Dermis blood vessel endothelial cell (primary cell): Measurements from ENCODE around the gene PROK1. TPM values are rescaled to one million over a fixed set of nuclear protein-coding genes. Genes with fewer than 3 reads are reported as not detected.

Experiments
- DNase-seq: peaks from one replicate; pipeline ENCODE4 v3.0.0; 2010
- total RNA-seq: library from RNA; depleted of rRNA; stranded (reverse); fragments of >200 nt; gene quantifications from 2 replicates; pipeline ENCODE4 v1.2.3, GENCODE V29; 2014

The PROK1 gene
- total RNA-seq, 1 donor from 2014 or later = not detected

DNA sequence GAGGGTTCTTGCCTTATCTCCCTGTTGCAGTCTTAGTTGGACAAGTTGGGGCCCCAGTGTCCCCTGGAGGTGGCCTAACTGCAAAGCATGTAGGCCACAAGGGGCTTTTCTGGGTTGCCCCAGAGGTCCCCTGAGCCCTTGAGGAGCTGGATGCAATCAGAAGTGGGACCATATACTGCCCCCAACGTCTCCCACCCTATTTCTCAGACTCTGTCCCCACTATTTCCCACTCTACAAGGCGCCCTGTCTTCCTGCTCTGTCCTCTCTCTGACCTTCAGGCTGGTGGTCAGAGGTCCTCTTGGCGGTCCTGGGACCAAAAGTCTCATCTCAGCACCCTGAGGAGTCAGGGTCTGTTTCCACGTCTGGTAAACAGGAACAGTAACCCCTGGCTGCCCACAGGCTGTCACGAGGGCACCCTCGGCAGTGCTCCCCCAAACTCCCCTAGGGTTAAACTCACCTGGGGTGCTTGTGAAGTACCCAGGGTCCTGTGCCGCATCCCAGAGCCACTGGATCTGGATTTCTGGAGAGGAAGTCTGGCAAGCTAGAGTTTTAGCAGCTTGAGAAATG lies 14.9 kb downstream of the PROK1 start:
- DNase-seq = no peak

DNA sequence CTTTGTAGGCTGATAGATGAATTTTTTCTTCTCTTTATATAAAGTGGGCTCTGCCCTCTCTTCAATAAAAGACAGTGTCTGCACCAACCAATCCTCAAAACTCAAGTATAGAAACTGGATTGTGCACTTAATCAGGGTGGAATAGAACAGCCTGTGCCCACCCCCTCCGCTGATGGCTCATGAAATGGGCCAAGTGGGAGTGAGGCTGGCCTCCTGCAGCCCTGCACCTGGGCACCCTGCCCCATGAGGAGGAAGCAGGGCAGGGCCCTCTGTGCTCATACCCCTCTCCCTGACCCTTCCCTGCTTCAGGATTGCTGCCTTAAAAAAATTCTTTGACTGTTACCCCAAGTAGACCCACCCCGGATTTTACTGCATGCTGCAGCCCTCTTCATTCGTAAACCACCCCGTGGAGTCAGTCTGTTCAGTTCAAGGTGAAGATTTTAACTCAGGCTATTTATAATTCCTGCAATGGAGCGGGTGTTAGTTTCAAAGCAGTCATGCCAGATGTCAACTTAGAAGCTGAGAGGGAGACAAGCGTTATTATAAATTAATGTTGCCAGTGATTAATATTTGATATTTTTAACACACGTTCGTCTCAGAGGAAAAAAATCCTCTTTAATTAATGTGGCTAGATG lies 15.8 kb downstream of the PROK1 start:
- no peak for DNase-seq

DNA sequence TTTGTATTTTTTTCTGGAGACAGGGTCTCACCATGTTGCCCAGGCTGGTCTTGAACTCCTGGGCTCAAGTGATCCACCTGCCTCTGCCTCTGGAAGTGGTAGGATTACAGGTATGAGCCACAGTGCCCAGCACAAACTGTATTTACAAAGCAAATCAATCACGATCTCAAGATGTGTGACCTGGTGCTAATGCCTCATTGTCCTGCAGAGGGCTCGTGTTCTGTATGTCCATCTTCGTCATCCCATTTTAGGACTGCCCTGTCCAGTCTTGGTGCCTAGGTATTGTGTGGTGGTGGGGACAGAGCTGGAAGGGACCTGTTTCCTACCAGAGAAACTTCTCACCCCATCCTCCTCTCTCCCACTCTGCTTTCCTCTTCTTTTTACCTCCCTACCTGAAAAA lies 20.2 kb downstream of the PROK1 start:
- peak; percentile 13 for DNase-seq

DNA sequence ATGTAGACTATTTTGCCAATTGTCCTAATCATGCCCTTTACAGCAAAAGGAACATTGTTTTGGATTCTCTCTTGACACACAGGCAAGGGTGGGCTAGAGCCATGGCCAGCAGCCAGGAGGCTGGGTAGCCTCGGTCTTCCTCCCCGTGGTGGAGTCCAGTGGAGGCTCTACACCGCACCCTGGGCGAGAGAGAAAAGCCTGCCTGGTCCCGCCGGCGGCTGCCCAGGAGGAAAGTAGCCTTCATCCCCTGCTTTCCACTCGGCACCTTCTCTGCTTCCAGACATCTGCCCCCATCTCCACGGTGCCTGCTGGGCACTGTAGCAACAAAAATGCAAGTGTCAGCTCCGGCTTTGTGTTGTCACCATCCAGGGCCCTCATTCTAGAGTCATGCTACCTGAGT lies 21.6 kb downstream of the PROK1 start:
- no peak for DNase-seq

DNA sequence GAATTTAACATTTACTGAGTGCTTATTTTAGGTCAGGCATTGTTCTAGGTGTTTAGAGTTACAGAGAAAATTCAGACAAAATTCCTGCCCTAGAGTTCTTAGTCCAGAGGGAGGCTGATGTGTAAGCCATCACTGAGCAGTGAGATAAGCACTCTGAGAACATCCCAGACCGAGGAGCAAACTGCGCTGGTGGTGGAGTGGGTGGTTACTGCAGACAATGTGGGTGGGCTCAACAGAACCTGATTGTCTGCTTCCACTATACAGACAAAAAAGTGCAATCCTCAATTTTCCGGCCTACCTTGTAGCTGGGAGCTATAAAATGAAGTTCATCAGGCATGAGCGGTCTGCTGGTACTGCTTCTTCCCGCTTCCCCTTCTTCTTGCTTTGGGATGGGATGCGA lies 23.5 kb downstream of the PROK1 start:
- DNase-seq = no peak

DNA sequence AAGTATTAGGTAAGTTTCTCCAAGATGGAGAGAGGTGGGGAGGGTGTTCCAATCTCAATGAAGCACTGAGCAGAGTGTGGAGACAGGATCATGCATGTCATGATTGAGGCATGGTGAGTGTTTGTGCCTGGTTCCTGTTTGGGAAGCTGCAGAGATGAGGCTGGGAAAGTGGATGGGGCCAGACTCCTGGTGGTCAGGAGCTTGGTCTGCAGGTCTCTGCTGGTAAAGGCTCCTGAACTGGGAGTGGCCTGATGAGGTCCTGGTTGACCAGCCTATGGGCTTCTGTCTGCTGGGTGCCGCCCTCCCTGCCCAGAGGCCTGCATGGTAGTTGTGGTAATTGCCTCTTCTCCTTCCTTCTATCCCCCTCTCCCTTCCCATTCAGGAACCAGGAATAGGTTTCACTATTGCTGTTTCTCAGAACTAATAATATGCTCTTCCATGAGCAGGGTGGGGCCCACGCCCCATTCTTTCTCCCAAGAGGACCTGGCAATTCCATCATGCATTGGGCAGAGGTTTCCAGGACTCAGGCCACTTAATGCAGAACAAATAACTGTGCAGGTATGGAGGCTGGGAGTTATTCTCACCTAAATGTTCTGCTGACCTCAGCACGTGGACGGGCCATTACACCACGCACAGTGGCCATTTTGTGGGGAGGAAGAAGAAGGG lies 24.5 kb downstream of the PROK1 start:
- DNase-seq = no peak

DNA sequence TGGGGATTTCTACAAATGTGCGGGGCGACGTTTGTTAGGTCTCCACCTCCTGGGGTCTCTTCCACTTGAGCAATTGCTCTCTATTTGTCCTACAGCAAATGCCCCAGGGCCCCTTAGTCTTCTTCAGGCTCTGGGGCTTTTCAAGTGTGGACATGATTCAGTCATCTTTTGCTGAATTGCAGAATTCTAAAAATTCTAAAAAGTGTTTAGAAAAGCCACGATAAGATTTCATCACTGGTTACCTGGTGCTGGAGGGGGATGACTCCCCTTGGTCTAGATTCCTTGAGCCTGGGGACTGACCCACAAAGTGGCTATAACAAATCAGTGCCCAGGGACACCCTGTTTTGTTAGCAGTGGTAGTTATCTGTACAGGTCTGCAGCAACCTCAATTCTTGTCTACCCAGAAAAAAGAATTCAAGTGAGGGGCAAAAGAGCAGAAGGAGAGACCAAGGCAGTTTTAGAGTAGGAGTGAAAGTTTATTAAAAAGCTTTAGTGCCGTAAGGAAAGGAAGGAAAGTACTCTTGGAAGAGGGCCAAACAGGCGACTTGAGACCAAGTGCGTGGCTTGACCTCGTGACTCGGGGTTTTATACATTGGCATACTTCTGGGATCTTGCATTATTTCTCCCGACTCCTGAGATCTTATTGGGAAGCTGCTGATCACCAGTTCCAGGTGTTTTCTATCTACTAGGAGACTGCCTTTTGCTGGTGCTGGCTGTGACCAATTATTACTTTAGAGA lies 25.2 kb downstream of the PROK1 start:
- DNase-seq = peak; percentile 45

DNA sequence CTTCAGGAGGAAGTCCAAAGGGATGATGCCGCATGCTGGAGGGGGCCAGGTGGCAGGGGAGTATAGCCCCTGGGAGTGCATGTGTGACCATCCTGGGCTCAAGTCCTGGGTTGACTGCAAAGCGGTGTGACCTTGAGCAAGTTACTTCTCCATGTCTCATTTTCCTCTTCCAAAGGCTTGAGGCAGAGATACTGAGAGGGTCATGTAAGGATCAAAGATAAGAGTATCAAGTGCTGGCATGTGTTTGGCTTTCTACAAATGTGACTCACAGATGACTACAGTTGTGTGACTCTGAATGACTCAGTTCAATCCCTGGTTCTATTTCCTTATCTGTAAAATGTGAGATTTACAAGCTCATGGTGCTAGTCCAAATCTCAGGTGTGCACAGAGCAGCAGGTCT lies 26.1 kb downstream of the PROK1 start:
- peak; percentile 52 for DNase-seq

DNA sequence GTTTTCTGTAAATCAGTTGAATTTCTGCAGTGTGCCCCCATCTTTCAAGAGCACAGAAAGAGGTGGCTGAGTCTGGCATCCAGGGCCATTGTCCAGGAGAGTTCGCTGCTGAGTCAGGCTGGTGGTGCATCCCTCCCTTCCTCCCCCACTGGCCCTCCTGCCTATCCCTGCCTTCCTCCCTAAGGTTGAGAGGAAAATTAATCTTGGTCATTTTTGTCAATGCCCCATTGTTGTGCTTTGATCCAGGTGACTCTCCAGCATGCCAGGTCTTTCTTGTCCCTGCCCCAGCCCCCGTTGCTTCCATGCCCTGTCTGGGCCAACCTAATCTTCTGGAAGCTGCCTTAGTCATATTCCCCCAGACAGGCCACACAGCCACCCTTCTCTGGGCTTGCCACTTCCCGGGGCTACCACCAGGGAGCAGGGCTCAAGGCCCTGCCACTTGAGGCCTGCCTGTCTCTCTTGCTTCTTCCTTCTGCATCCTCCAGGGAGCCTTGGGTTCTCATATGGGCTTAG lies 26.6 kb downstream of the PROK1 start:
- no peak for DNase-seq

DNA sequence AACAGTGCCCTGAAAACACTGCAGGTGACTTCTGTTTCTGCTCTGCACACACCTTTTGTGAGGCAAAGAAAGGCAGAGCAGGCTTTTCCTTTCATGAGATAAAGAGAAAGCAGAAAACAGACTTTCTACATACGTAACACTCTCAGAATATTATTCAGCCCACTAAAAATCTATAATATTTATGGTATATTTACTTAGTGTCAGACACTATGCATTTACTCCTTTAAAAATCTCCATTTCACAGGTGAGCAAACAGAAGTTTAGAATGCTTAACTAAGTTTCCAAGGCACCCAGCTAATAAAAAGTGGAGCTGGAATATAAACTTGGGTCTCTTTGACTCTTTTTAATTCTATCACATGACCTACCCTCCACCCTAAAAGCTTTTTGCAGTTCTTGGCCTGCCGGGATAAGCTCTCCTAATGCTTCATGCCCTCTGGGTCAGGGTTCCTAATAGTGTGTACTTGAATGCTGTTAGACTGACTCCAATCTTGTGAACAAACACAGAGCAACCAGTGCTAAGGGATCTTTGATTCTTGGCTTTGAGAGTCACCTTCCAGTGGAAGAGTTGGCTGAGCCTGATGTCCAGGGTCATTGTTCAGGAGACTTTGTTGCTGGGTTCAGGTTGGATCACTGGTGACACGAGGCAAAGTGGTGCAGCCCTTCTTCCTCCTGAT lies 27.2 kb downstream of the PROK1 start:
- DNase-seq = no peak

DNA sequence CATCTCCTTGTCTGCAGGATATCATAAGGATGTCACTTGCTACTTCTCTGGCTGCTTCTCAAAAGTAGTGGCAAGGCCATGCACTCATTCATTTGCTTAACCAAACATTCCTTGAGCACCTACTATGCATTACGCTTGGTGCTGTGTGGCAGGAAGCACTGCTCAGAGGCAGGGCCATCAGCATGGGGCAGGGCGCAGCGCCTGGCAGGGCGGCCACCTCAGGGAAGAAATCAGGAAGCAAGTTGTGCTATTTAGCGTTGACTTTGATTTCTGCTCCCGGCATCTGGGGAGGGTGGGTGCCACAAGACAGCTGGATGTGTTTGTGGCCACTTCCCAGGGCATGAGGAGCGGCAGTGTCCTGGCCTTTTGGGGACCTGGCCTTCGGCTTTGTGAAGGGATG lies 27.9 kb downstream of the PROK1 start:
- no peak for DNase-seq

DNA sequence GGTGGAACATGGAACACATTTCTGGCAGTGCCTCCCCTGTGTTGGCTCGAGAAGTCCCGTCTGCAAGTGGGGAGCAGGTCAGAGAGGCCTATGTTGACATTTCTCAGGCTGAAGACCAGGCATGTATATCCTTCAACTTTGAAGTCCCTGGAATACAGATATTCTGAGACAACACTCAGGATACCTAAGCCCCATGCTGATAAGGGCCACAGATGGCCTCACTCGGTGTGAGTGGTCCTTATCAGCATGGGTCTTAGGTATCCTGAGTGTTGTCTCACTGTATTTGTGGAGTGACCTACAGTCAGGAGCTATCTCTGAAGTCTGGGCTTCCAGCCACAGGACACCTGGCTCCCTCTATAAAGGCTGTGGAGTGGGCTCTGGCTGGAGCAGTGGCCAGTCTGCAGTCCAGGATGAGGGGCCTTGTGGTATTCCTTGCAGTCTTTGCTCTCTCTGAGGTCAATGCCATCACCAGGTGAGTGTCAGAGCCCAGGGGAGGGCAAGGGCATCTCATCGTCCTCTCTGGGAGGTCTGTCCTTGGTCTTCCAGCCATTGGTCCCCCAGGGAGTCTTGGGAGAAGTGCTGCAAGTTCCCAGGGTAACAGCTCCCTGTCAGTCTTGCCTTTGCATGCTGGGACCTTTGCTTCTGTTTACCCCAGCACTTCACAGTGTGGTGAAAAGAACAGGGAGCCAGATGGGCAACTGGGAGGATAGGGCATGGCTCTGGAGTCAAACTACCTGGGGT lies 29.6 kb downstream of the PROK1 start:
- no peak for DNase-seq

DNA sequence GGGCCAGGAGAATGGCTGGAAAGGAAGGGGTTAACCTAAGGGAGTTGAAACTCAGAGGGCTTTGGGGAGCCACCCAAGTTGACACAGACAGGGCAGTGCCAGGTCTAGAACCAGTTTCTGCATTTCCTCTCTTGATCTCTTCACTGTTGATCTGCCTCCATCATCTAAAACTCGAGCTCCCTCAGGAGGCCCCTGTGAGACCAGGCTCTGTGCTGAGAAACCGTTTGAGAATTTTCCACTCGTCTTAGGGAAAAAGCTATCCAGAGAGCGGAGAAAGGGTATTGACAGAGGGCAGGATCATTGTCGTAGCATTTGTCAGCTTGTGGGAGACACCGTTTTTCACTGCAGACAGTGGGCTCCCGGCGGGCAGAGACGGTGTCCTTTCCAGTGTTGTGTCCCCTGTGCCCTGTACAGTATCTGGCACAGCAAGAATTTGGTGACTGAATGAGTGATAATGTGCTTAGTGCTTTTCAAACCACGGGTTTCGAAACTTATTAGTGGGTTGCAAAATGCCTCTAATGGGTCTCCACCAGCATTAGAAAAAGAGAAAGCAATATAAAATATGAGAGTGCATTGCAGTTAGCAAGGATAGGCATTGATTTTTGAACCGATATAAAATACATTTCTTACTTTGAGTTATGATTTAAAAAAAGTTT lies 31.1 kb downstream of the PROK1 start:
- no peak for DNase-seq

DNA sequence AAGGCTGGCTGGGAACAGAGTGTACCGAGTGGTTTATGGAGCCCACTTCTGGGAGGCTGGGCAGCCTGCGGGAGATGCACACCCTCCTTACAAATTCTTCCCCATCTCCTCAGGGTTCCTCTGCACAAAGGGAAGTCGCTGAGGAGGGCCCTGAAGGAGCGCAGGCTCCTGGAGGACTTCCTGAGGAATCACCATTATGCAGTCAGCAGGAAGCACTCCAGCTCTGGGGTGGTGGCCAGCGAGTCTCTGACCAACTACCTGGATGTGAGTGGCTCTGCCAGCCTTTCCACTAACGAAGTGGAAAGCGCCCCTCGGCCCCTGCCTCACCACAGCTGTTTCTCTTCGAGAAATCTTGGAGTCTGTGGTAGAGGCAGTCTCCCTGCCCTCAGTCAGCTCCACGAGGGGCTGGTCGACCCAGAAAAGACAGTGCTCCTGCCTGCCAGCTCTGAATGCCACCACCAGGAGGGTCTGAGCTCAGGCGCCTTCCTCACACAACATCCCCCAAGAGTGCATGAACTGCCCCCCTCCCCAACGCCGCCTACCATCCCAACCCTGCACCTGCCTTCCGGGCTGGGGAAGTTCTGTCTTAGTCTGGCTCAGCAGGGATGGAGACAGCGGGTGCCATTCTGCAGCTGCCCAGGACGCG lies 31.8 kb downstream of the PROK1 start:
- DNase-seq = no peak

DNA sequence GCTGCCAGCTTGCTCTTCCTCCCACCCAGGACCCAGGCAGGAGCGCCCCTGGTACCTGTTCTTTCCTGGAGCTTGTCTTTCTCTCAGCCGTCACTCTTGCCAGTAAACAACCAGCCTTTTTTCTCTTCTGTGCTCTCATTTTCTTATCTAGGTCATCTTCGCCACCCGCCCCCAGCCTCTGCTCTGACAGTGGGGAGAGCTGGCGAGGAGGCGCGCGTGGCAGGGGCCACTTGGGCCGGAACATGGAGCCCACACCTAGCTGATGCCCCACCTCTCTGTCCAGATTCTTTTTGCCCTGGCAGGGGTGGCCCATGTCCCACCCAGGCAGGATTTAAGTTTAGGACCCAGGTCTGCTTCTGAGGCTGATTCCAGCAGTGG lies 32.3 kb downstream of the PROK1 start:
- DNase-seq = no peak

DNA sequence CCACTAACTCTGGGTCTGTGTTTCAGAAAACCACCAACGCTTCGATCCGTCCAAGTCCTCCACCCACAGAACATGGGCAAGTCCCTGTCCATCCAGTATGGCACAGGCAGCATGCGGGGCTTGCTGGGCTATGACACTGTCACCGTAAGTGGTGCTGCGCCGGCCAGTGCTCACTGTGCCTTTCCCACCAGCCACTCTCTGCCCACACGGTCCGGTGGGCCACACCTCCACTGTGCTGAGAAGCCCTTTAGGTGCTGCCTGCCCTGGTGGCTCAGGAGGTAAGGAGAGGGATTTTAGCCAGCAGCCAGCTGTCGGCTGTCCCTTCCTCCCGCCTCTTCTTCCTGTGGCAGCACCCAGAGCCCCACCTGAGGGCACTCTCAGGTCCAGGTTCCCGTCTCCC lies 33.9 kb downstream of the PROK1 start:
- no peak for DNase-seq

DNA sequence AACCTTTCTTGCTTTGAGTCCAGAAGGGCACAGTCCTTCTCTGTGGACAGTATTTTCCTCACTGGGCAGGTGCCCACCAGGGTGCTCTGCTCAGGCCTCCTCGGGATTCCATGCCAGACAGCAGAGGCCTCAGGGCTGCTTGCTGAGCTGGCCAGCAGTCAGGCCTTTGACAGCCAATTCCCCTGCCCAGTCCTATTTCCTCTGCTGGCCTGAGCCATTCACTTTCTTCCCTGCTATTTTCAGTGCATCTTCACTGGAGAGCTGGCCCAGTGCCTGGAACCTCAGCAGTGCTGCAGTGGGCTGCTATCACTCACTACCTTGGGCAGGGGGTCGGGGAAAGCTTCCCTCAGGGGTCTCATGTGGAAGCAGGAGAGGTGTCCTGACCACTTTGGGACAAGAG lies 34.8 kb downstream of the PROK1 start:
- no peak for DNase-seq

DNA sequence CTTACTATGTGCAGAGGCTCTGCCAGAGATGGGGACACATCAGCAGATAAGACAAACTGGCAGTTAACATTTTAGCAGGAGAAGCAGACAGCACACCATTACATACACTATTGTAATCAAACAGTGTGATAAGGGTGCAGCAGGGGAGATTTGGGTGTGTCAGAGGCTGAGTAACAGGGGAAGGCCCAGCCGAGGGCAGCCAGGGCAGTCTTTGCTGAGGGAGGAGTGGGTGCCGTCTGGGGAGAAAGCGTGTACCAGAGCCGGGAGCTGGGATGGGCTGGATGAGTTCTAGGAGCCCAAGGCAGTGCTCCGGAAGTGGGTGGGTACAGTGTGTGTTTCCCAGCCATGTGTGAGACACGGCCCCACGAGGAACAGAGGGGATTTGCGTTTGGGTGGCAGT lies 36.8 kb downstream of the PROK1 start:
- DNase-seq = no peak

DNA sequence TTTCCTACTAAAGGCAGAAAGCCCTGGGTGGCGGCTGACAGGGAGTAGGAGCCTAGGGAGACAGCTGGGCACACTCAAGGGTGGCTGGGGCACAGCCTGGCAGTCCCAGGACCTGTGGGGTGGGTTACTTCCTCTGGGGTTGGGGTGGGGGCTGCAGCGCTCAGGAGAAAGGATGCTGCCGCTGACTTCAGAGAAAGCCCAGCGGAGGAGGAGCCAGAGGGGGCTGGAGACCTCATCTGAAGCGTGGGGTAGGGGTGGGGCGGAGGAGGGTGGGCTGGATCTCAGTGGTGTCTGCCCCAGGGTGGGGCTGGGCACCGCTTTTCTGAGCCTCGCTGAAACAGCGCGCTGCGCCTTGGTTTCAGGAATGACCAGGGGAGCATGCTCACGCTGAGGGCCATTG lies 37.2 kb downstream of the PROK1 start:
- no peak for DNase-seq

DNA sequence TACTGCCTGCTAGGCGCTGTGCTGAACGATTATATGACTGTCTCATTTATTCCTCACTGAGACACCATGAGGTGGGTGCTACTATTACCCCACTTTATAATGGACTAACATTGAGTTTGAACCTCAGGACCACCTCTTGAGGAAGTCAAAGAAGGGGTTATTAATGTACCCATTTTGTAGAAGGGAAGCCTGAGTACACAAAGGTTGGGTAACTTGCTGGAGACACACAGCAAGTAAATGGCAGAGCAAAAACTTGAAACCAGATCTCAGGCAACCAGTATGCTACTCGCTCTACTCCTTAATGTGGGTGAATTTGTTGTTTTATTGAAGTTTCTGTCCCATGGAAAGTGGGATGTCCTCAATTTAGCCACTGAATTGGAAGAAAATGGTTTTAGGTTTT lies 37.9 kb downstream of the PROK1 start:
- no peak for DNase-seq

DNA sequence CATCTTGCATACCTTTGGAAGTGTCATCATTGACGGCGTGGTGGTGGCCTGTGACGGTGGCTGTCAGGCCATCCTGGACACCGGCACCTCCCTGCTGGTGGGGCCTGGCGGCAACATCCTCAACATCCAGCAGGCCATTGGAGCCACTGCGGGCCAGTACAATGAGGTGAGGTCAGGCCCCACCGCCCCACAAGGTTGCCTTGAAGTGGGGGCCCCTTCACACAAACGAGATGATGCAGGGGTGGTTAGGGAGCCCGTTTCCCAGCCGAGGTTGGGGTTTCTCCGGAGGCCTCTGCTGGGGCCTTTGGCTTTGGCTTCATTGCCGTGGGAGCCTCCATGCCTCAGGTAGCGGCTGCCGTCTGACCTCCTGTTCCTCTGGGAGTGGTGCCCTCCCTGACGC lies 38.5 kb downstream of the PROK1 start:
- DNase-seq = no peak
